Measurements from ENCODE around the gene COL21A1. TPM values are rescaled to one million over a fixed set of nuclear protein-coding genes. Genes with fewer than 3 reads are reported as not detected.

COL21A1 gene
- total RNA-seq, 1 experiment from 2014 or later: 1.8 TPM

DNA sequence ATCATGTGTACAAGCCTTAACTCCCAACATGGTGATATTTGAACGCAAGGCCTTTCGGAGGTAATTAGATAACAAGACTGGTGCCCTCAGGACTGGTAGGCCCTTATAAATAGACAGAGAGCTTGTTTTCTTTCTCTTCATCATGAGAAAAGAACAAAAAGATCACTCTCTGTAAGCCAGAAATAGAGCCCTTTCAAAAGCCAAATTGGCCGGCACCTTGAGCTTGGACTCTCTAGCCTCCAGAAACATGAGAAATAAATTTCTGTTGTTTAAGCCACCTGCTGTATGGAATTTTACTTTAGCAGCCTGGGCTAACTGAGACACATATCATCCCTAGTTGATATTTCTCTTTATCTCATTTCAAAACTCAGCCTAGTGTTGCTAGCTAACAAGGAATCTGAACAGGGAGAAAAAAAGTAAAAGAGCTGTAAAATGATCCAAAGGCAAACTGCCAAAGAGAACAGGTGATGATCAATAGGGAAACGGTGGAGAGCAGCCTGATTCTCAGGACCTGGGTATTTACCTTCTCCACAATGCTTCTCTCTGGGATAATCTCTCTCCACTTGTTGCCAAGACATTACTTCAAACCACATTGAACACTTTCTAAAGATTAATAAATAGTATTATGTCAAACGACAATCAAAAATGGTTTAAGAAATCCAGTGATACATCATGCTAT lies 6.1 kb downstream of the COL21A1 start:
- H3K23ac ChIP-seq (ENCODE audit: insufficient read length, low read depth, low read length): no peak overlapping the region
- H3T11ph ChIP-seq (ENCODE audit: low read length): no peak overlapping the region
- H3K9ac ChIP-seq (ENCODE audit: extremely low read depth, insufficient read length, low read length): no peak overlapping the region
- H4K8ac ChIP-seq (replicated peaks; ENCODE audit: insufficient read length, low read depth, low read length): no peak overlapping the region
- H2AFZ ChIP-seq (ENCODE audit: low read length): no peak overlapping the region
- no peak overlapping the region for H3K4ac ChIP-seq (ENCODE audit: low read depth, low read length)
- no peaks in the 10 kb centered on the region for H3K79me2 ChIP-seq (ENCODE audit: insufficient read depth, low read length)
- H2BK12ac ChIP-seq (ENCODE audit: insufficient read length, low read depth, low read length): no peak overlapping the region
- H3K18ac ChIP-seq (ENCODE audit: insufficient read length, low read depth, low read length): no peak overlapping the region
- H3K56ac ChIP-seq (ENCODE audit: insufficient read length, low read depth, low read length): no peak overlapping the region
- no peak overlapping the region for H3K14ac ChIP-seq (ENCODE audit: insufficient read depth, low read length)
- no peak overlapping the region for H3K4me3 Mint-ChIP-seq
- H3K4me2 ChIP-seq (ENCODE audit: insufficient read depth, insufficient read length, low read length): no peak overlapping the region
- no CpG with 5 or more reads among the region's 5 CpGs for WGBS (ENCODE audit: extremely low coverage, insufficient read length, low lambda C conversion rate)
- DNase-seq: no peak
- H2BK15ac ChIP-seq (ENCODE audit: low read depth, low read length): no peak overlapping the region
- H3K27ac ChIP-seq (ENCODE audit: insufficient read length, low read depth, low read length): no peak overlapping the region
- H3K9me3 ChIP-seq (ENCODE audit: control insufficient read depth, low read depth, low read length): no peaks in the 10 kb centered on the region
- no peaks in the 10 kb centered on the region for H4K20me1 ChIP-seq (ENCODE audit: control insufficient read depth, insufficient read depth, insufficient read length)
- H3K4me1 ChIP-seq (ENCODE audit: insufficient read depth, low read length): no peaks in the 10 kb centered on the region; the same call in 1 of the 2 replicates
- no peak overlapping the region for H2BK5ac ChIP-seq (ENCODE audit: insufficient read length, low read length)
- no peaks in the 10 kb centered on the region for H3K27me3 Mint-ChIP-seq (ENCODE audit: low read depth)
- H3K9me3 Mint-ChIP-seq: no peaks in the 10 kb centered on the region
- H3K27ac Mint-ChIP-seq: no peak overlapping the region
- H2BK20ac ChIP-seq (ENCODE audit: low read depth, low read length, poor library complexity, severe bottlenecking): no peak overlapping the region
- H3K36me3 Mint-ChIP-seq (ENCODE audit: insufficient read depth in 1 of 3, low read depth in 3 of 3): no peaks in the 10 kb centered on the region; a peak in 1 of 7 replicates
- H3K27me3 ChIP-seq (ENCODE audit: insufficient read depth, low read length): no peaks in the 10 kb centered on the region
- H2BK120ac ChIP-seq (ENCODE audit: low read depth, low read length, poor library complexity, severe bottlenecking): no peak overlapping the region
- no peak overlapping the region for H2AK5ac ChIP-seq (ENCODE audit: insufficient read length, low read length)
- peaks cover 20 to 25% of the 10 kb centered on the region in 2 experiments for H3K4me1 Mint-ChIP-seq
- TF ChIP-seq, protein P1, sequence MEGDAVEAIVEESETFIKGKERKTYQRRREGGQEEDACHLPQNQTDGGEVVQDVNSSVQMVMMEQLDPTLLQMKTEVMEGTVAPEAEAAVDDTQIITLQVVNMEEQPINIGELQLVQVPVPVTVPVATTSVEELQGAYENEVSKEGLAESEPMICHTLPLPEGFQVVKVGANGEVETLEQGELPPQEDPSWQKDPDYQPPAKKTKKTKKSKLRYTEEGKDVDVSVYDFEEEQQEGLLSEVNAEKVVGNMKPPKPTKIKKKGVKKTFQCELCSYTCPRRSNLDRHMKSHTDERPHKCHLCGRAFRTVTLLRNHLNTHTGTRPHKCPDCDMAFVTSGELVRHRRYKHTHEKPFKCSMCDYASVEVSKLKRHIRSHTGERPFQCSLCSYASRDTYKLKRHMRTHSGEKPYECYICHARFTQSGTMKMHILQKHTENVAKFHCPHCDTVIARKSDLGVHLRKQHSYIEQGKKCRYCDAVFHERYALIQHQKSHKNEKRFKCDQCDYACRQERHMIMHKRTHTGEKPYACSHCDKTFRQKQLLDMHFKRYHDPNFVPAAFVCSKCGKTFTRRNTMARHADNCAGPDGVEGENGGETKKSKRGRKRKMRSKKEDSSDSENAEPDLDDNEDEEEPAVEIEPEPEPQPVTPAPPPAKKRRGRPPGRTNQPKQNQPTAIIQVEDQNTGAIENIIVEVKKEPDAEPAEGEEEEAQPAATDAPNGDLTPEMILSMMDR (conservative IDR thresholded peaks at IDR 0.05): no peak
- no peak overlapping the region for H4K5ac ChIP-seq (ENCODE audit: insufficient read length, low read depth, low read length)
- no peaks in the 10 kb centered on the region for H3K79me1 ChIP-seq (ENCODE audit: insufficient read depth, low read depth, low read length, poor library complexity, severe bottlenecking)
- H4K91ac ChIP-seq (ENCODE audit: insufficient read length, low read depth, low read length): no peak overlapping the region
- no peaks in the 10 kb centered on the region for H3K23me2 ChIP-seq (ENCODE audit: insufficient read length, low read depth, low read length, poor library complexity, severe bottlenecking)
